ENCODE data around the gene DHX30. TPM values are rescaled to one million over a fixed set of nuclear protein-coding genes. Genes with fewer than 3 reads are reported as not detected.
"Not testable (repeated sequence)": the region's sequence is repeated elsewhere in the genome, so short reads cannot be mapped to it uniquely, and the experiment has no call there.

Gene DHX30
- total RNA-seq (2022), result 71.1 and 75.4 TPM in 2 replicates
- percentile 73 among the genes with signal in this experiment for Bru-seq, nascent RNA
- BruChase-seq, experiment 1, labeled RNA remaining after a 6-hour chase, result percentile 79 among the genes with signal in this experiment
- percentile 78 among the genes with signal in this experiment for BruChase-seq, experiment 2, labeled RNA remaining after a 2-hour chase
- long read RNA-seq, full-length matches to known transcripts, result 63 of 97 reads
- long read RNA-seq, partial matches to known transcripts, result 22 of 97 reads
- long read RNA-seq, other reads (novel, unspliced or antisense), result 12 of 97 reads

GRCh38 chr3:47802734-47803479 is at the start of gene DHX30:
DHX30 (plus strand) TSS chr3:47803138; CDS start chr3:47810684, 7,546 bp downstream.
- BruUV-seq (replicated peaks), result no TSS peak
- H3K27me3 Mint-ChIP-seq (ENCODE audit: unreplicated experiment), result no peaks in the 10 kb centered on the region
- peak within 1 kb of the TSS; percentile 92 for H3K4me3 Mint-ChIP-seq (ENCODE audit: low read depth, unreplicated experiment)
- no peak for TF ChIP-seq CTCF (IDR thresholded peaks at IDR 0.05; ENCODE audit: unreplicated experiment)
- H3K27ac Mint-ChIP-seq (ENCODE audit: unreplicated experiment), result peak within 1 kb of the TSS; percentile 96
- CTCF ChIA-PET, result interaction anchor here (1.2 kb wide), 1 partner anchor 348 kb away, joined by 3 read pairs; no protein-coding TSS in a partner anchor
- H3K9me3 Mint-ChIP-seq (ENCODE audit: low read depth, unreplicated experiment), result no peaks in the 10 kb centered on the region
- intact Hi-C loops (cut with micrococcal nuclease; ENCODE audit: unreplicated experiment), result no loop called here
- H3K36me3 Mint-ChIP-seq (ENCODE audit: insufficient read depth, unreplicated experiment), result peaks cover 36% of the 10 kb centered on the region
- peaks cover 9% of the 10 kb centered on the region for H3K4me1 Mint-ChIP-seq (ENCODE audit: low read depth, unreplicated experiment)
- DNase-seq, result peak; percentile 89

- CTCF ChIA-PET, result interaction anchor here (0.7 kb wide), 1 partner anchor 409 kb away, joined by 3 read pairs; no protein-coding TSS in a partner anchor
- Mint-ChIP-seq H3K4me3 (ENCODE audit: low read depth, unreplicated experiment) (no peak overlapping the region), H3K4me1 (ENCODE audit: low read depth, unreplicated experiment) (peaks cover 10% of the 10 kb centered on the region), H3K36me3 (ENCODE audit: insufficient read depth, unreplicated experiment) (peaks cover 41% of the 10 kb centered on the region), H3K9me3 (ENCODE audit: low read depth, unreplicated experiment) (no peaks in the 10 kb centered on the region), H3K27me3 (ENCODE audit: unreplicated experiment) (no peaks in the 10 kb centered on the region), H3K27ac (ENCODE audit: unreplicated experiment) (no peak overlapping the region)
- no peak for TF ChIP-seq CTCF (IDR thresholded peaks at IDR 0.05; ENCODE audit: unreplicated experiment)
- intact Hi-C loops (cut with micrococcal nuclease; ENCODE audit: unreplicated experiment), result no loop called here
- BruUV-seq (replicated peaks), result no TSS peak
- no peak for DNase-seq
Observed at GRCh38 chr3:47758261-47759025, 44.5 kb upstream of the DHX30 start.

- CTCF ChIA-PET, result interaction anchor here (0.5 kb wide), 1 partner anchor 80 kb away, joined by 3 read pairs; no protein-coding TSS in a partner anchor
- H3K4me3 Mint-ChIP-seq (ENCODE audit: low read depth, unreplicated experiment); intact Hi-C loops (cut with micrococcal nuclease; ENCODE audit: unreplicated experiment); H3K27ac Mint-ChIP-seq (ENCODE audit: unreplicated experiment); H3K27me3 Mint-ChIP-seq (ENCODE audit: unreplicated experiment); H3K9me3 Mint-ChIP-seq (ENCODE audit: low read depth, unreplicated experiment); BruUV-seq (replicated peaks); DNase-seq: not testable (repeated sequence)
- Mint-ChIP-seq H3K4me1 (ENCODE audit: low read depth, unreplicated experiment) (peaks cover 10% of the 10 kb centered on the region), H3K36me3 (ENCODE audit: insufficient read depth, unreplicated experiment) (peaks cover 46% of the 10 kb centered on the region)
Observed at GRCh38 chr3:47760207-47760606, 42.7 kb upstream of the DHX30 start.

GRCh38 chr3:47761046-47761445 is 41.9 kb upstream of the DHX30 start:
- TF ChIP-seq CTCF (IDR thresholded peaks at IDR 0.05; ENCODE audit: unreplicated experiment), result no peak
- intact Hi-C loops (cut with micrococcal nuclease; ENCODE audit: unreplicated experiment), result no loop called here
- BruUV-seq (replicated peaks), result no TSS peak
- no peak overlapping the region for H3K4me3 Mint-ChIP-seq (ENCODE audit: low read depth, unreplicated experiment)
- H3K9me3 Mint-ChIP-seq (ENCODE audit: low read depth, unreplicated experiment), result no peaks in the 10 kb centered on the region
- DNase-seq, result no peak
- no peak overlapping the region for H3K27ac Mint-ChIP-seq (ENCODE audit: unreplicated experiment)
- peaks cover 46% of the 10 kb centered on the region for H3K36me3 Mint-ChIP-seq (ENCODE audit: insufficient read depth, unreplicated experiment)
- H3K27me3 Mint-ChIP-seq (ENCODE audit: unreplicated experiment), result no peaks in the 10 kb centered on the region
- peaks cover 10% of the 10 kb centered on the region for H3K4me1 Mint-ChIP-seq (ENCODE audit: low read depth, unreplicated experiment)
- CTCF ChIA-PET, result no interaction called here

Data from Calu3 (cell line).